Pancreas (tissue), 10 donors: Measurements from ENCODE around the gene MAP2K3. TPM values are rescaled to one million over a fixed set of nuclear protein-coding genes. Genes with fewer than 3 reads are reported as not detected.
"Not testable (repeated sequence)": the region's sequence is repeated elsewhere in the genome, so short reads cannot be mapped to it uniquely, and the experiment has no call there.

ENCODE experiments used
- ATAC-seq, 4 donors: fragments of 200-7000 bp; cut with Tn5 transposase; one replicate each; pipeline versions ENCODE4 v1.8.0 to v1.9.1; 2020; ENCODE audit warnings: mild to moderate bottlenecking in 4 of 4, moderate library complexity in 4 of 4
- DNase-seq, 6 donors: peaks; one replicate each; pipeline ENCODE4 v3.0.0-alpha.2; 2020
- FAIRE-seq: peaks from 2 replicates; lab custom pipeline; 2012; peaks lifted over from hg19 to GRCh38; lab: Jason Lieb, UNC
- H3K27ac ChIP-seq, 4 donors: fragments of 200-600 bp; sonication (generic); 1 replicate in 3 of 4; 2 replicates in 1 of 4; pipeline versions ENCODE4 v1.5.0 to v1.8.0; 2020
- H3K27me3 ChIP-seq, 4 donors: fragments of 200-600 bp; one replicate each; pipeline ENCODE4 v1.8.0; 2021
- H3K36me3 ChIP-seq, 3 donors: fragments of 200-600 bp; sonication (generic) in 1 of 3; one replicate each; pipeline versions ENCODE4 v1.5.0 to v1.8.0; 2020 to 2021
- H3K4me1 ChIP-seq, 3 donors: fragments of 200-600 bp; one replicate each; pipeline ENCODE4 v1.8.0; 2021
- H3K4me3 ChIP-seq, 4 donors: fragments of 200-600 bp; sonication (generic) in 2 of 4; one replicate each; pipeline versions ENCODE4 v1.5.0 to v1.8.0; 2020 to 2021
- H3K9me3 ChIP-seq, 4 donors: fragments of 200-600 bp; one replicate each; pipeline ENCODE4 v1.8.0; 2021
- CTCF ChIP-seq, 4 donors: fragments of 200-600 bp; sonication (generic) in 3 of 4; IDR thresholded peaks; one replicate each; pipeline versions ENCODE4 v1.5.0 to v1.8.0; 2021; ENCODE audit warnings: antibody characterized with exemption in 4 of 4
- WGBS, 2 donors: extraction: QIAGEN DNeasy Blood & Tissue Kit; methylation state at CpG; one replicate each; pipeline ENCODE4 v1.1.7; 2013; 5-methylcytosine and 5-hydroxymethylcytosine counted together
- intact Hi-C, 3 donors: fragments of 100-400 bp; cut with DNase I; formaldehyde crosslinking; loops; one replicate each; pipeline versions ENCODE4 v1.11.1 to v1.14.2; 2022
- polyA plus RNA-seq, 2 donors: library from polyadenylated mRNA; stranded (reverse); fragments of 200-250 nt; gene quantifications; one replicate each; pipeline ENCODE4 v1.2.3, GENCODE V29; 2013
- total RNA-seq, 6 donors: library from RNA; stranded (reverse); fragmentation: NEBNext Ultra II Directional in 4 of 6; extraction: Animal tissue kit (Norgen Biotek cat#: 25700) in 4 of 6; gene quantifications; one replicate each; pipeline versions ENCODE4 v1.2.1 to v1.2.4, GENCODE V29; 2021 to 2023
- donor health status: healthy with polysubstance abuse.
- donor health status: DM: no; HTN: no; CAD: no; lungs with moderate emphysema.
- donor health status: DM: no; HTN: no; CAD: no.
- donor health status: control.
- donor health status: control.
- donor health status: Bipolar disorder and iron deficiency.
- donor health status: DM: yes; HTN: yes; CAD: no.
- donor health status: DM: no; HTN: no; CAD: no.
- donor health status: DM: no; HTN: no; CAD: no.
- donor health status: DM: yes; HTN: yes; CAD: no.

MAP2K3 gene
- total and polyA plus RNA-seq, 8 donors = 16.4 to 40.9 (median 22.0) TPM

- intact Hi-C loops = loop anchor here in 1 of 3 donors (10.0 kb wide), 1 partner anchor 196 kb away; no protein-coding TSS in a partner anchor
- H3K9me3 ChIP-seq = no peaks in the 10 kb centered on the region
- DNase-seq (peak in 2 of 6 donors; percentile 28 to 75), FAIRE-seq (no peak), ATAC-seq (no peak)
- no peaks in the 10 kb centered on the region for H3K36me3 ChIP-seq
- 73% methylated on average over 17 of the region's 17 CpGs for WGBS, 2 donors
- peaks cover 0 to 5% (median 0%) of the 10 kb centered on the region in 3 donors for H3K4me1 ChIP-seq
- H3K4me3 ChIP-seq = no peak overlapping the region
- H3K27me3 ChIP-seq = no peaks in the 10 kb centered on the region
- TF ChIP-seq CTCF (IDR thresholded peaks at IDR 0.05) = no peak
- H3K27ac ChIP-seq = no peak overlapping the region
Observed at GRCh38 chr17:21318439-21318838, 33.9 kb downstream of the MAP2K3 start.

DNA sequence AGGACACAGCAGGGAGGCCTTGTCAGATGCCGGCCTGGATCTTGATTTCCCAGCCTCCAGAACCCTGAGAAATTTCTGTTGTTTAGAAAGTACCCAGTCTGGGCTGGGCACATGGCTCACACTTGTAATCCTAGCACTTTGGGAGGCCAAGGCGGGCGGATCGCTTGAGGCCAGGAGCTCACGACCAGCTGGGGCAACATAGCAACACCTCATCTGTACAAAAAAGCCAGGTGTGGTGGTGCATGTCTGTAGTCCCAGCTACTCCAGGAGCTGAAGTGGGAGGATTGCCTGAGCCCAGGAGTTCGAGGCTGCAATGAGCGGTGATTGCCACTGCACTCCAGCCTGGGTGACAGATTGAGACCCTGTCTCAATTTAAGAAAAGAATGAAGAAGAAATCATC, 34.3 kb downstream of the MAP2K3 start:
- intact Hi-C loops = loop anchor here in 1 of 3 donors (10.0 kb wide), 1 partner anchor 196 kb away; no protein-coding TSS in a partner anchor
- peak in 1 of 6 donors; percentile 17 for DNase-seq
- not testable (repeated sequence) for H3K4me3 ChIP-seq, H3K27me3 ChIP-seq, H3K36me3 ChIP-seq, H3K27ac ChIP-seq, H3K4me1 ChIP-seq, H3K9me3 ChIP-seq, FAIRE-seq, ATAC-seq
- 81 to 88% methylated on average over 7 of the region's 7 CpGs for WGBS, 2 donors

- FAIRE-seq, H3K9me3 ChIP-seq, H3K4me1 ChIP-seq, ATAC-seq, H3K27ac ChIP-seq, H3K4me3 ChIP-seq, H3K27me3 ChIP-seq, H3K36me3 ChIP-seq: not testable (repeated sequence)
- DNase-seq = peak in 1 of 6 donors; percentile 30
- 82 to 84% methylated on average over 4 of the region's 4 CpGs for WGBS, 2 donors
- intact Hi-C loops = loop anchor here in 1 of 3 donors (10.0 kb wide), 1 partner anchor 196 kb away; no protein-coding TSS in a partner anchor
Observed at GRCh38 chr17:21319256-21319655, 34.7 kb downstream of the MAP2K3 start.

GRCh38 chr17:21319686-21320375, 35.3 kb downstream of the MAP2K3 start:
- not testable (repeated sequence) for ATAC-seq
- DNase-seq = peak in 2 of 6 donors; percentile 45 to 55

GRCh38 chr17:21320430-21320829, 35.9 kb downstream of the MAP2K3 start:
- H3K36me3 ChIP-seq, FAIRE-seq, H3K9me3 ChIP-seq, H3K27me3 ChIP-seq, H3K27ac ChIP-seq, intact Hi-C loops, H3K4me1 ChIP-seq, ATAC-seq, H3K4me3 ChIP-seq: not testable (repeated sequence)
- DNase-seq = peak in 1 of 6 donors; percentile 41
- 68 to 83% methylated on average over 4 of the region's 4 CpGs for WGBS, 2 donors

More at GRCh38 chr17:21319686-21320375, 35.3 kb downstream of the MAP2K3 start:
- H3K4me1 ChIP-seq, FAIRE-seq, H3K9me3 ChIP-seq, H3K27me3 ChIP-seq, H3K36me3 ChIP-seq, H3K27ac ChIP-seq, H3K4me3 ChIP-seq: not testable (repeated sequence)
- 63 to 64% methylated on average over 11 of the region's 11 CpGs for WGBS, 2 donors
- intact Hi-C loops = loop anchor here in 1 of 3 donors (10.0 kb wide), 1 partner anchor 195 kb away; no protein-coding TSS in a partner anchor

- FAIRE-seq, H3K4me1 ChIP-seq, H3K27me3 ChIP-seq, H3K27ac ChIP-seq, H3K36me3 ChIP-seq, H3K9me3 ChIP-seq, H3K4me3 ChIP-seq, intact Hi-C loops, ATAC-seq: not testable (repeated sequence)
- 68 to 74% methylated on average over 9 of the region's 9 CpGs for WGBS, 2 donors
- peak in 1 of 6 donors; percentile 45 for DNase-seq
Observed at GRCh38 chr17:21321061-21321460, 36.5 kb downstream of the MAP2K3 start.

- intact Hi-C loops, H3K36me3 ChIP-seq, FAIRE-seq, H3K4me3 ChIP-seq, ATAC-seq, H3K27me3 ChIP-seq, H3K4me1 ChIP-seq, H3K27ac ChIP-seq, H3K9me3 ChIP-seq: not testable (repeated sequence)
- 77 to 78% methylated on average over 9 of the region's 9 CpGs for WGBS, 2 donors
- DNase-seq = peak in 2 of 6 donors; percentile 33 to 55
Observed at GRCh38 chr17:21321744-21322191, 37.3 kb downstream of the MAP2K3 start.

DNA sequence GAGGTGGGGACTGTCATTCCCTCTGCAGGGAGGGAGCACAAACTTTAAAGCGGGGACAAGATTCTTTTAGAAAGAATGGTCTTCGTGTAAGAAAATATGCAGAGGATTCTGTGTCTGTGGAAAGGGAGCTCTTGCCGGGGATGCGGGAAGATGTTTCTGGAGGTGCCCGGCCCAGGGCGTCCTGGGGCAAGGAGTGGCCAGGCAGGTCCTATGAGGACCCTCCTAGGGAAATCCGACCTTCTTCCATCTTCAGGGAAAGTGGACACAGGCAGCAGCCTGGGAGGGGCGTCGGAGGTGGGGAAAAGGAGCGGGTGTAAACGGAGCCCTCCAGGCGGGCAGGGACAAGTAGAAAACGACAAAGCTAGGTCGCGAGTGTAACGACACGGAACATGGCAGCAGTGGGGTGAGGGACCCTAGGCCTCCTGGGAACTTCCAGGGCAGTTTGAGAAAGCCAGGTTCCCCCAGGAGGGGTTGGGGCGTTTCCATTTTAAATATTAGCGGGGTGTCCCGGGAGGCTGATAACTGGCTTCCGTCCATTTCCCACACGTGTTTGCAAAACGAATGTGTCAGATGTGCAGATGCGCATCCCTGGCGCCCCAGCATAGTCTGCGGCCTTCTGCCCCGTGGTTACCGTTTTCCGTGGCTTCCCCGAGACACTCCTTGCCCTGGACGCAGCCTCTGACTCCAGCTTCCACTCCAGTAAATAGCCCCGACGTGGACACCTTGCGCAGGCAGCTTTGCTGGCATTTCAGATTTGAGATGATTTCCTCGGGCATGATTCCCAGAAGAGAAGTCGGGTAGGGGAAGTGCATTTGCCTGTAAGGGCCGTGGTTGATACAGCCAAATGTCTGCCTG, 39.0 kb downstream of the MAP2K3 start:
- H3K36me3 ChIP-seq, H3K4me1 ChIP-seq, FAIRE-seq, H3K9me3 ChIP-seq, H3K27me3 ChIP-seq, H3K27ac ChIP-seq, intact Hi-C loops: not testable (repeated sequence)
- WGBS, 2 donors = 43 to 50% methylated on average over 33 of the region's 37 CpGs
- peak in 1 of 6 donors; percentile 52 for DNase-seq
- peak in 3 of 4 donors; percentile 9 to 19 (median 13) for ATAC-seq
- peak overlapping the region; percentile 47 to 77 (median 54) for H3K4me3 ChIP-seq

DNA sequence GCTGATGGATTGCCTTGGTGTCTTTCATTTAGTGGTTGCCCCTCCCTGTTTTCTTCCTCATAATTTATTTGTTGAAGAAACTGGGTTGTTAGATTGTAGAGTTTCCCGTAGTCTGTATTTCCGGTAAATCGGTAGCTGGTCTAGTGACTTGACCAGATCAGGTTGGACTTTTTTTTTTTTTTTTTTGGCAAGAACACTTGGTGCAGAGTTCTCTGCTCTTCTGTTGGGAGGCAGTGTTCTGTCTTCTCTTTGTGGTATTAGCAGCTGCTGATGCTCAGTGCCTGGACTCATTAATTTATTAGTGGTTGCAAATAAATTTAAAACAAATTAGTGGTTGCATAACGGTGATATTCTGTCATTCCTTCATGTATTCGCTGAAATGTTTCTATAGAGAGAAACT, 40.2 kb downstream of the MAP2K3 start:
- WGBS, 2 donors = 65 to 73% methylated on average over 5 of the region's 5 CpGs
- H3K4me1 ChIP-seq, H3K9me3 ChIP-seq, ATAC-seq, DNase-seq, FAIRE-seq, H3K27me3 ChIP-seq, intact Hi-C loops, H3K36me3 ChIP-seq, H3K4me3 ChIP-seq, H3K27ac ChIP-seq: not testable (repeated sequence)

GRCh38 chr17:21327921-21328320, 43.4 kb downstream of the MAP2K3 start:
- WGBS, 2 donors = 63 to 75% methylated on average over 1 of the region's 1 CpG
- H3K36me3 ChIP-seq, H3K27me3 ChIP-seq, H3K9me3 ChIP-seq, DNase-seq, H3K27ac ChIP-seq, H3K4me3 ChIP-seq, intact Hi-C loops, ATAC-seq, H3K4me1 ChIP-seq, FAIRE-seq: not testable (repeated sequence)
